SHP77 treated with DMSO at 0.1 percent for 48 hours (cell line): ENCODE results near the gene PCDHGA2.
"Not testable (repeated sequence)": the region's sequence is repeated elsewhere in the genome, so short reads cannot be mapped to it uniquely, and the experiment has no call there.

Experiments used
- DNase-seq: peaks from one replicate; lab custom pipeline; 2025; lab: John Stamatoyannopoulos, UW

PCDHGA2 gene

DNA sequence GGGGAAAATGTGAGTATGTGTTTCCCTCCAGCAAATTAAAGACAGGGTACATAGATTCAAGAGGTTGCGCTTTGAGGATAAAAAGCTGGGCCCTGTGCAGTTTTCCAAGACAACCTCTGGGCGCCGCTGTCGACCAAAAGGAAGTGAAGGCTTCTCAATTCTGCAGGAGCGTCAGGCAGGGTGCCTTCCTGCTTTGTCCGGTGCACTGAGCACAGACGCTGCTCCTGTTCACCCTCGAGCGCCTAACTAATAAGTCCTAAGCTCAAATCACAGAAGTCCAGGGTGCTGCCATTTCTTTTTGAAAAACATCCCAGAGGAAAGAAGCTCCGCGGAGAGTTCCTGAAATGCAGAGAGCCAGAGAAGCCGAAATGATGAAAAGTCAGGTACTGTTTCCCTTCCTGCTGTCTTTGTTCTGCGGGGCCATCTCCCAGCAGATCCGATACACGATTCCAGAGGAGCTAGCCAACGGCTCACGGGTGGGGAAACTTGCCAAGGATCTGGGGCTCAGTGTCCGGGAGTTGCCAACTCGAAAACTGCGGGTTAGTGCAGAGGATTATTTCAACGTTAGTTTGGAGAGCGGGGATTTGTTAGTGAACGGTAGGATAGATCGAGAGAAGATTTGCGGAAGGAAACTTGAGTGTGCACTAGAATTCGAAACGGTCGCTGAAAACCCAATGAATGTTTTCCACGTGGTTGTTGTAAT lies 11.5 kb downstream of the PCDHGA2 start, which contains the start of gene PCDHGB1:
Gene PCDHGB1 (plus strand): TSS at position 183 of the 703 bp plus-strand sequence. CDS start 162 bp downstream, at position 345.
- DNase-seq = no peak

DNA sequence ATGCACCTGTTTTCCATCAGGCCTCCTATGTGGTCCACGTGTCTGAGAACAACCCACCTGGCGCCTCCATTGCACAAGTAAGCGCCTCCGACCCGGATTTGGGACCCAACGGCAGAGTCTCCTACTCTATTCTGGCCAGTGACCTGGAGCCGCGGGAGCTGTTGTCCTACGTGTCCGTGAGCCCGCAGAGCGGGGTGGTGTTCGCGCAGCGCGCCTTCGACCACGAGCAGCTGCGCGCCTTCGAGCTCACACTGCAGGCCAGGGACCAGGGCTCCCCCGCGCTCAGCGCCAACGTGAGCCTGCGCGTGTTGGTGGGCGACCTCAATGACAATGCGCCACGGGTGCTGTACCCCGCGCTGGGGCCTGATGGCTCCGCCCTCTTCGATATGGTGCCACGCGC lies 13.0 kb downstream of the PCDHGA2 start:
- no peak for DNase-seq

DNA sequence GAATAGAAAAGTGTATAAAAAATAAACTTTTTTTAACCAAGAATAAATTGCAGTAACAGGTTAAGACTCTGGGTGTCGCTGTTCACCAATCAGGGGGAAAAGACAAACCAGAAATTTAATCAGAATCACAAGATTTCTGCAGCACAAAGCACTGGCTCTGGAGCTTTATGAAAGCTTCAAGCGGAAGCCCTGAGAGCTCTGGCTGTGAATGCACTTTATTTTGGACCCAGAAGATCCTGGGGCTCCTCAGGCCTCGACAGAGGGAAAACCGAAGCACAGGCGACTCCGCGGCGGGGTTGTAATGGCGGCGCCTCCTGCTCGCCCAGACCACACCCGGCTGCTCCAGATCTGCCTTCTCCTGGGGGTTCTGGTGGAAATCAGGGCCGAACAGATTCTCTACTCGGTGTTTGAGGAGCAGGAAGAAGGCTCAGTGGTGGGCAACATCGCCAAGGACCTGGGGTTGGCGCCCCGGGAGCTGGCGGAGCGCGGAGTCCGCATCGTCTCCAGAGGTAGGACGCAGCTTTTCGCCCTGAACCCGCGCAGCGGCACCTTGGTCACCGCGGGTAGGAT lies 16.4 kb downstream of the PCDHGA2 start, which contains the start of gene PCDHGA4:
Gene PCDHGA4 (plus strand): TSS at position 122 of the 570 bp plus-strand sequence. CDS start 87 bp downstream, at position 209.
- no peak for DNase-seq

DNA sequence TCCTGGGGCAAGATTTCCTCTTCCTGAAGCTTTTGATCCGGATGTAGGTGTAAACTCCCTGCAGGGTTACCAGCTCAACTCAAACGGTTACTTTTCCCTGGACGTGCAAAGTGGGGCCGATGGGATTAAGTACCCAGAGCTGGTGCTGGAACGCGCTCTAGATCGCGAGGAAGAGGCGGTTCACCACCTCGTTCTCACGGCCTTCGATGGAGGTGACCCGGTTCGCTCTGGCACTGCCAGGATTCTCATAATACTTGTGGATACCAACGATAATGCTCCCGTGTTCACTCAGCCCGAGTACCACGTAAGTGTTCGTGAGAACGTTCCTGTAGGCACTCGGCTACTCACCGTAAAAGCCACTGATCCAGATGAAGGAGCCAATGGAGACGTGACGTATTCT lies 17.1 kb downstream of the PCDHGA2 start:
- DNase-seq = no peak

DNA sequence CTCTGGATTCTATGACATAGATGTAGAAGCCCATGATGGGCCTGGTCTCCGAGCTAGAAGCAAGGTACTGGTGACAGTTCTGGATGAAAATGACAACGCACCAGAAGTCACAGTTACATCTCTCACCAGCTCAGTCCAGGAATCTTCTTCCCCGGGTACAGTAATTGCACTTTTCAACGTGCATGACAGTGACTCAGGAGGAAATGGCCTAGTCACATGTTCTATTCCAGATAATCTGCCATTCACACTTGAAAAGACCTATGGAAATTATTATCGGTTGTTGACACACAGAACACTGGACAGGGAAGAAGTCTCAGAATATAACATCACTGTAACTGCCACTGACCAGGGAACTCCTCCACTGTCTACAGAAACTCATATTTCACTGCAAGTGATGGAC lies 17.6 kb downstream of the PCDHGA2 start:
- DNase-seq = no peak

DNA sequence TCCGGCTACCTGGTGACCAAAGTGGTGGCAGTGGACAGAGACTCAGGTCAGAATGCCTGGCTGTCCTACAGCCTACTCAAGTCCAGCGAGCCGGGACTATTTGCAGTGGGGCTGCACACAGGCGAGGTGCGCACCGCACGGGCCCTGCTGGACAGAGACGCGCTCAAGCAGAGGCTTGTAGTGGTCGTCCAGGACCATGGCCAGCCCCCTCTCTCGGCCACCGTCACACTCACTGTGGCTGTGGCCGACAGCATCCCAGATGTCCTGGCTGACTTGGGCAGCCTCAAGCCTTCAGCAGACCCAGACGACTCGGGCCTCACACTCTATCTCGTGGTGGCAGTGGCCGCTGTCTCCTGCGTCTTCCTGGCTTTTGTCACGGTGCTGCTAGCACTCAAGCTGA lies 18.4 kb downstream of the PCDHGA2 start:
- DNase-seq = no peak

DNA sequence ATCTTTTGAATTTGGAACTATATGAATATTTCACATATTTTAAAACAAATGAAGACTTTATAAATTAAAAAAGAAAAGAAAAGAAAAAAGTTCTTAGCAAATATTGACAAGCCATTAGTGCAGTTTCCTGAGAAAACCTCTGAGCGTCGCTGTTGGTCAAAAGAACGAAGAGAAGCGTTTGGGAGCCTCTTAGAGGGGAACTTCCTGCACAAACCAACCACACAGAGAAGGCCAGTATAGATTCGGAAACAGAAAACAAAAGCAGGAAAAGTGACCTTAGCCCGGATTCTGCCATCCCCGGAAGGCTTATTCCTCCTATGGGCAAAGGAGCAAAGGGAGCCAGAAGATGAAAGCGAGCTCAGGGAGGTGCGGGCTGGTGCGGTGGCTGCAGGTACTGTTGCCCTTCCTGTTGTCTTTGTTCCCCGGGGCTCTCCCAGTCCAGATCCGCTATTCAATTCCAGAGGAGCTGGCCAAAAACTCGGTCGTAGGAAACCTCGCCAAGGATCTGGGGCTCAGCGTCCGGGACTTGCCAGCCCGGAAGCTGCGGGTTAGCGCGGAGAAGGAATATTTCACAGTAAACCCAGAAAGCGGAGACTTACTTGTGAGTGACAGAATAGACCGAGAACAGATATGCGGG lies 21.3 kb downstream of the PCDHGA2 start, which contains the start of gene PCDHGB2:
Gene PCDHGB2 (plus strand): TSS at position 205 of the 637 bp plus-strand sequence. CDS start 142 bp downstream, at position 347.
- DNase-seq = no peak

DNA sequence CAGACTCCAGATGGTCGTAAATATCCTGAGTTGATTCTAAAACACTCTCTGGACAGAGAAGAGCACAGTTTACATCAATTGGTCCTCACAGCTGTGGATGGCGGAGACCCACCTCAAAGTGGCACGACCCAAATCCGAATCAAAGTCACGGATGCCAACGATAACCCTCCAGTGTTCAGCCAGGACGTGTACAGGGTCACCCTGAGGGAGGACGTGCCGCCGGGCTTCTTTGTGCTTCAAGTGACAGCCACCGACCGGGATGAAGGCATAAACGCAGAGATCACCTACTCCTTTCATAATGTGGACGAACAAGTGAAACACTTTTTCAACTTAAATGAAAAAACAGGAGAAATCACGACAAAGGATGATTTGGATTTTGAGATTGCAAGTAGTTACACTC lies 22.1 kb downstream of the PCDHGA2 start:
- no peak for DNase-seq

DNA sequence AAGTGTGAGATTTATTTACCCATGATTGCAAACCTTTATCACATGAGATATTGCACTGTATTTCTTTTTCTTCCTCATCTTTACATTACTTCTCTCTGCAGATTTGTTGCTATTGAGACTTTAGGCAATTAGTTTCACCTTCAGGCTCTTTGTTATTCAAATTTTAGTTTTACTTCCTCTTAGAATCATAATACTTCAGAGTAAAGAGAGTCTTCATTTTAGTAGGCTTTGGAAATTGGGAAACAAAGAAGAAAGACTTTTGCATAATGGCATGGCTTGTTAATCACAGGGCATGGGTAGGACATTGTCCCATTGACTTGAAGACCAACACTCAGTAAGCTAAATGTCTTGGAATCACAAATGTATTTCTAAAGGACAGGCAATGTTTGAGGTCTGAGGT lies 24.2 kb downstream of the PCDHGA2 start:
- no peak for DNase-seq

DNA sequence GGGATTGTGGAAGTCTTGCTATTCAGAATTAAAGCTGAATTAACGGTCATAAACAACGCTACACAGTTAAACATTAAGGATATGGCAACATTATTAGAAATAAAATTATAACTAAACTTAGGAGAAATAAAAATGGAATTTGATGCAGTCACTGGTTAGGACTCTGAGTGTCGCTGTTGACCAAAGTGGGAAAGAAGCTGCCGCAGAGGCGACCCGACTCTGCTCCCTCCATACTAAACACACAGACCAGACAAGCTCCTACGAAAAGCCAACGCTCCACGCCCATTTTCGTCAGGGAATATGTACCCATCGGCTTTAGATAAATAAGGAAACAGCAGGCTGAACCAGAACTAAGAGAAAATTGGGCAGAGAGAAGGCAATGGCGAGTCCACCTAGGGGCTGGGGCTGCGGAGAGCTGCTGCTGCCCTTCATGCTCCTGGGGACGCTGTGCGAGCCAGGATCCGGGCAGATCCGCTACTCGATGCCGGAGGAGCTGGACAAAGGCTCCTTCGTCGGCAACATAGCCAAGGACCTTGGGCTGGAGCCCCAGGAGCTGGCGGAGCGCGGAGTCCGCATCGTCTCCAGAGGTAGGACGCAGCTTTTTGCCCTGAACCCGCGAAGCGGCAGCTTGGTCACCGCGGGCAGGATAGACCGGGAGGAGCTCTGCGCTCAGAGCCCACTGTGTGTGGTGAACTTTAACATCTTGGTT lies 25.5 kb downstream of the PCDHGA2 start, which contains the start of gene PCDHGA5:
Gene PCDHGA5 (plus strand): TSS at position 211 of the 709 bp plus-strand sequence. CDS start 169 bp downstream, at position 380.
- no peak for DNase-seq

DNA sequence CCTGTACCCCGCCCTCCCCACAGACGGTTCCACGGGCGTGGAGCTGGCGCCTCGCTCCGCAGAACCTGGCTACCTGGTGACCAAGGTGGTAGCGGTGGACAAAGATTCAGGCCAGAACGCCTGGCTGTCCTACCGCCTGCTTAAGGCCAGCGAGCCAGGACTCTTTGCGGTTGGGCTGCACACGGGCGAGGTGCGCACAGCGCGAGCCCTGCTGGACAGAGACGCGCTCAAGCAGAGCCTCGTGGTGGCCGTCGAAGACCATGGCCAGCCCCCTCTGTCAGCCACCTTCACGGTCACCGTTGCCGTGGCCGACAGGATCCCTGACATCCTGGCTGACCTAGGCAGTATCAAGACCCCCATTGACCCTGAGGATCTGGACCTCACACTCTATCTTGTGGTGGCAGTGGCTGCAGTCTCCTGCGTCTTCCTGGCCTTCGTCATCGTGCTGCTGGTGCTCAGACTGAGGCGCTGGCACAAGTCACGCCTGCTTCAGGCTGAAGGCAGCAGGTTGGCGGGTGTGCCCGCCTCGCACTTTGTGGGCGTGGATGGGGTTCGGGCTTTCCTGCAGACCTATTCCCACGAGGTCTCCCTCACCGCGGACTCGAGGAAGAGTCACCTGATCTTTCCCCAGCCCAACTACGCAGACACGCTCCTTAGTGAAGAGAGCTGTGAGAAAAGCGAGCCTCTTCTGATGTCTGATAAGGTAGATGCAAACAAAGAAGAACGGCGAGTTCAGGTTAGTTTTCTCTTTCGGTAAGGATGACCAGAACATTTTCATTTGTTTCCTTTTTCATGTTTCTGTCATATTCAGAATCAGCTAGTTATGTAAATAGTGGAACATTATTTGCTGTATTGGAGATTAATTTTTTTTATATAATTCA lies 27.7 kb downstream of the PCDHGA2 start:
- DNase-seq = no peak

DNA sequence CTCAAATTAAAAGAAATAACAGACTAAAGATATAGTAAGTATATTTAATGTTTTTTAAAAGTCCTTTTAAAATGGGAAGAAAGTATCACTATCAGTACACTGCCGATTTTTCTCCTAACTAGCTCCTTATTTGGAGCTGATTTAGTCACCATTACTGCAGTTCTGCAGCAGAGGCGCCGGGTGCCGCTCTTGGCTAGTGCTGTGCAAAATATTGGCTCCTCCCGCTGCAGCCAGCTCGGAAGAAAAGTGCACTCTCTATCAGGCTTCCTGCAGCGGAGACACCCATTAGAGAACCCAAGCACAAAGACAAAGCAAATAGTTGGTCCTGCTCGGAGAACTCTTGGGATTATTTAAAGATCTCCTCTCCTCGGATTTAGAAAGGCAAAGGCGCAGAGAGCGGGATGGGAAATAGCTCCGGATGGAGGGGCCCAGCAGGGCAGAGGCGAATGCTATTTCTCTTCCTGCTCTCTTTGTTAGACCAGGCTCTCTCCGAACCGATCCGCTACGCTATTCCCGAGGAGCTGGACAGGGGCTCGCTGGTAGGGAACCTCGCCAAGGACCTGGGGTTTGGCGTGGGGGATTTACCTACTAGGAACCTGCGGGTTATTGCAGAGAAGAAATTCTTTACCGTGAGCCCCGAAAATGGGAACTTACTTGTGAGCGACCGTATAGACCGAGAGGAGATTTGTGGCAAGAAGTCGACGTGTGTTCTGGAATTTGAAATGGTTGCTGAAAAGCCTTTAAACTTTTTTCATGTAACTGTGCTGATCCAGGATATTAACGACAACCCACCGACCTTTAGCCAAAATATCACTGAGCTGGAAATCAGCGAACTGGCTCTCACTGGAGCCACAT lies 31.7 kb downstream of the PCDHGA2 start, which contains the start of gene PCDHGB3:
Gene PCDHGB3 (plus strand): TSS at position 249 of the 855 bp plus-strand sequence. CDS start 153 bp downstream, at position 402.
- DNase-seq = no peak

DNA sequence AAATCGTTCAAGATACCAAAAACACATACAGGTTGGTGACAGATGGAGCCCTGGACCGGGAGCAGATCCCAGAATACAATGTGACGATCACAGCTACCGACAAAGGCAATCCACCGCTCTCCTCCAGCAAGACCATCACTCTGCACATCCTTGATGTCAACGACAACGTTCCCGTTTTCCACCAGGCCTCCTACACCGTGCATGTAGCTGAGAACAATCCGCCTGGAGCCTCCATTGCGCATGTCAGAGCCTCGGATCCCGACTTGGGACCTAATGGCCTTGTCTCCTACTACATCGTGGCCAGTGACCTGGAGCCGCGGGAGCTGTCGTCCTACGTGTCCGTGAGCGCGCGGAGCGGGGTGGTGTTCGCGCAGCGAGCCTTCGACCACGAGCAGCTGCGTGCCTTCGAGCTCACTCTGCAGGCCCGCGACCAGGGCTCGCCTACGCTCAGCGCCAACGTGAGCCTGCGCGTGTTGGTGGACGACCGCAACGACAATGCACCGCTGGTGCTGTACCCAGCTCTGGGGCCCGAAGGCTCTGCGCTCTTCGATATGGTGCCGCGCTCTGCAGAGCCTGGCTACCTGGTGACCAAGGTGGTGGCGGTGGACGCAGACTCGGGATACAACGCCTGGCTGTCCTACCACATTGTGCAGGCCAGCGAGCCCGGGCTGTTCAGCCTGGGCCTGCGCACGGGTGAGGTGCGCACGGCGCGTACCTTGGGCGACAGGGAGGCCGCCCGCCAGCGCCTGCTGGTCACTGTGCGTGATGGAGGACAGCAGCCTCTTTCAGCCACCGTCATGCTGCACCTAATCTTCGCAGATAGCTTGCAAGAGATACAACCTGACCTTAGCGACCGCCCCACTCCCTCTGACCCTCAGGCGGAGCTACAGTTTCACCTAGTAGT lies 33.3 kb downstream of the PCDHGA2 start:
- no peak for DNase-seq

DNA sequence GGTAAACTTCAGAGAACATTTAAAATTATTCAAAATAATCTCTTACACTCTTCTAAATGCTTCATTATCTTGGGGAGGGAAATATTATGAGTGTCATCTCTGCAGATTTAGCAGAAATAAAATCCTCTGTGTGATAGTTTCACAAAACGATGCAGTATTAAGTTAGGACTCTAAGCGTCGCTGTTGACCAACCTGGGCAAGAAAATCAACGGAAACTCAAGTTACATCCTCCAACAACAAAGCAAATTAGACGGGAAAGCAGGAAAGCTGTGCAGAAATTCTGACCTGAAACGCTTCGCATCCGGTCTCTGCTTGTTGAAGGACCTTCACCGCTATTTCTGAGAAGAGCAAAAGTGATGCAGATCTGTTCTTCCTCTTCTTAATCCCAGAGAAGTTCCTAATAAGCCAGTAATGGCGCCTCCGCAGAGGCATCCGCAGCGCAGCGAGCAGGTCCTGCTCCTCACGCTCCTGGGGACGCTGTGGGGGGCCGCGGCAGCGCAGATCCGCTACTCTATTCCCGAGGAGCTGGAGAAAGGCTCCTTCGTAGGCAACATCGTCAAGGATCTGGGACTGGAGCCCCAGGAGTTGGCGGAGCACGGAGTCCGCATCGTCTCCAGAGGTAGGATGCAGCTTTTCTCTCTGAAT lies 35.2 kb downstream of the PCDHGA2 start, which contains the start of gene PCDHGA6:
Gene PCDHGA6 (plus strand): TSS at position 219 of the 645 bp plus-strand sequence. CDS start 193 bp downstream, at position 412.
- DNase-seq = no peak

DNA sequence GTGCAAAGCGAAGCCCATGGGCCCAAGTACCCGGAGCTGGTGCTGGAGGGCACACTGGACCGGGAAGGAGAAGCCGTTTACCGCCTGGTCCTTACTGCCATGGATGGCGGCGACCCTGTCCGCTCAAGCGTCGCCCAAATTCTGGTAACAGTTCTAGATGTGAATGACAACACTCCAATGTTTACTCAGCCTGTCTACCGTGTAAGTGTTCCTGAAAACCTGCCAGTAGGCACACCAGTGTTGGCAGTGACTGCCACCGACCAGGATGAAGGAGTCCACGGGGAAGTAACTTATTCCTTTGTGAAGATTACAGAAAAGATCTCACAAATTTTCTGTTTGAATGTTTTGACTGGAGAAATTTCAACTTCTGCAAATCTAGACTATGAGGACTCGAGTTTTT lies 36.1 kb downstream of the PCDHGA2 start:
- DNase-seq = no peak

DNA sequence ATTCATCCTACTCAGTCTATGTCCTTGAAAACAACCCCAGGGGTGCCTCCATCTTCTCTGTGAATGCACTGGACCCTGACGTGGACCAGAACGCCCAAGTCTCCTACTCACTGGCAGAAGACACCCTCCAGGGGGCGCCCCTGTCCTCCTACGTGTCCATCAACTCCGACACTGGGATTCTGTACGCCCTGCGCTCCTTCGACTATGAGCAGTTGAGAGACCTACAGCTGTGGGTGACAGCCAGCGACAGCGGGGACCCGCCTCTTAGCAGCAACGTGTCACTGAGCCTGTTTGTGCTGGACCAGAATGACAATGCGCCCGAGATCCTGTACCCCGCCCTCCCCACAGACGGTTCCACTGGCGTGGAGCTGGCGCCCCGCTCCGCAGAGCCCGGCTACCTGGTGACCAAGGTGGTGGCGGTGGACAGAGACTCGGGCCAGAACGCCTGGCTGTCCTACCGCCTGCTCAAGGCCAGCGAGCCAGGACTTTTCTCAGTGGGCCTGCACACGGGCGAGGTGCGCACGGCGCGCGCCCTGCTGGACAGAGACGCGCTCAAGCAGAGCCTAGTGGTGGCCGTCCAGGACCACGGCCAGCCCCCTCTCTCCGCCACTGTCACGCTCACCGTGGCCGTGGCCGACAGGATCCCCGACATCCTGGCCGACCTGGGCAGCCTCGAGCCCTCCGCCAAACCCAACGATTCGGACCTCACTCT lies 37.0 kb downstream of the PCDHGA2 start:
- not testable (repeated sequence) for DNase-seq

DNA sequence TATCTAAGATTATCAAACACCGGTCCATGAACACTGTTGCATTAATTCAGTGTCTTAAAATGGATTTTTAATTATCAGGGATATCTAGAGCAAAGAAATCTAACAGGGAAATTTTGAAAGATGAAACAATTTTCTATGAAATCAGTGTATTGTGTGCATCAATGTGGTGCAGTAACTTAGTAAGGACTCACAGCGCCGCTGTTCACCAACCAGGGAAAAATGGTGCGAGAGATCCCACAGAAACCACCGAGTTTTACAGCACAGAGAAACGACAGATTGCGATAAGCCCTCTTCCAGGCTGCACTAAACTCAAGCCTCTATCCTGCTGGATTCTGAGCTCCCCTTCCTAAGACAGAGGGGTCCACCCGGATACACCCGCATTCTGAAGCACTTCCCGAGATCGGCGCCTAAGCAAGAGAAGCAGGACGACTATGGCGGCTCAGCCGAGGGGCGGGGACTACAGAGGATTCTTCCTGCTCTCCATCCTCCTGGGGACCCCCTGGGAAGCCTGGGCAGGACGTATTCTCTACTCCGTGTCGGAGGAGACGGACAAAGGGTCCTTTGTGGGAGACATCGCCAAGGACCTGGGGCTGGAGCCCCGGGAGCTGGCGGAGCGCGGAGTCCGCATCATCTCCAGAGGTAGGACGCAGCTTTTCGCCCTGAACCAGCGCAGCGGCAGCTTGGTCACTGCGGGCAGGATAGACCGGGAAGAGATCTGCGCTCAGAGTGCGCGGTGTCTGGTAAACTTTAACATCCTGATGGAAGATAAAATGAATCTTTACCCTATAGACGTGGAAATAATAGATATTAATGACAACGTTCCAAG lies 44.1 kb downstream of the PCDHGA2 start, which contains the start of gene PCDHGA7:
Gene PCDHGA7 (plus strand): TSS at position 274 of the 826 bp plus-strand sequence. CDS start 158 bp downstream, at position 432.
- no peak for DNase-seq
